NCI-H748 treated with DMSO at 0.1 percent for 48 hours (cell line): Measurements from ENCODE around the gene TJP3.
A peak's percentile ranks its signal among the peaks of the same experiment; 100 is the strongest.
"Not testable (repeated sequence)": the region's sequence is repeated elsewhere in the genome, so short reads cannot be mapped to it uniquely, and the experiment has no call there.

Experiments used
- DNase-seq: peaks from one replicate; lab custom pipeline; 2025; lab: John Stamatoyannopoulos, UW

The TJP3 gene

GRCh38 chr19:3745363-3746045 is 37.3 kb downstream of the TJP3 start:
- no peak for DNase-seq

GRCh38 chr19:3746371-3747056 is 38.3 kb downstream of the TJP3 start:
- DNase-seq, result no peak

- DNase-seq, result no peak
Observed at GRCh38 chr19:3748965-3749364, 40.8 kb downstream of the TJP3 start.

GRCh38 chr19:3750211-3750610 is 42.0 kb downstream of the TJP3 start:
- no peak for DNase-seq

GRCh38 chr19:3751236-3751635 is 43.1 kb downstream of the TJP3 start:
- no peak for DNase-seq

- DNase-seq, result no peak
Observed at GRCh38 chr19:3752492-3752891, 44.3 kb downstream of the TJP3 start.

- DNase-seq, result no peak
Observed at GRCh38 chr19:3753631-3754410, 45.6 kb downstream of the TJP3 start.

GRCh38 chr19:3757705-3758104 is 49.5 kb downstream of the TJP3 start:
- not testable (repeated sequence) for DNase-seq

- DNase-seq, result not testable (repeated sequence)
Observed at GRCh38 chr19:3758297-3758696, 50.1 kb downstream of the TJP3 start.

GRCh38 chr19:3759482-3760254 is 51.5 kb downstream of the TJP3 start:
- no peak for DNase-seq

- DNase-seq, result no peak
Observed at GRCh38 chr19:3760871-3761361, 52.7 kb downstream of the TJP3 start.

- DNase-seq, result peak; percentile 26
Observed at GRCh38 chr19:3761382-3762129, 53.4 kb downstream of the TJP3 start, which contains the start of gene APBA3. Gene APBA3 (minus strand): TSS chr19:3761692. CDS start chr19:3760264, 1,428 bp downstream.

GRCh38 chr19:3762130-3762473 is 53.9 kb downstream of the TJP3 start:
- no peak for DNase-seq

GRCh38 chr19:3762501-3763459 is 54.6 kb downstream of the TJP3 start, which contains the start of gene MRPL54:
Gene MRPL54 (plus strand): TSS chr19:3762682. CDS start chr19:3762701, 19 bp downstream.
- peak; percentile 85 for DNase-seq

- no peak for DNase-seq
Observed at GRCh38 chr19:3765121-3765520, 56.9 kb downstream of the TJP3 start.

- DNase-seq, result not testable (repeated sequence)
Observed at GRCh38 chr19:3765757-3766156, 57.6 kb downstream of the TJP3 start.

GRCh38 chr19:3766520-3766919 is 58.3 kb downstream of the TJP3 start:
- DNase-seq, result no peak

- no peak for DNase-seq
Observed at GRCh38 chr19:3767050-3767449, 58.9 kb downstream of the TJP3 start.

- no peak for DNase-seq
Observed at GRCh38 chr19:3768015-3768747, 60.0 kb downstream of the TJP3 start.
